Measurements from ENCODE around the gene ENPP7.
"Not testable (repeated sequence)": the region's sequence is repeated elsewhere in the genome, so short reads cannot be mapped to it uniquely, and the experiment has no call there.

- not testable (repeated sequence) for TF ChIP-seq CTCF, POLR2A (IDR thresholded peaks at IDR 0.05)
Observed at GRCh38 chr17:79772726-79773125, 42.0 kb downstream of the ENPP7 start.
